Activated CD4-positive, alpha-beta memory T cell treated with anti-CD3 and anti-CD28 coated beads, Interleukin-2, amount 10 ng/mL, durations not matched to agents 7 days and 5 days (primary cell): ENCODE results near the gene ALKBH3. TPM values are rescaled to one million over a fixed set of nuclear protein-coding genes. Genes with fewer than 3 reads are reported as not detected.
A peak's percentile ranks its signal among the peaks of the same experiment; 100 is the strongest.

Experiments used
- CTCF ChIA-PET: fragments of 350-600 bp; sonication (Branson Sonifier 250); formaldehyde crosslinking; loops from one replicate; lab custom pipeline; 2021; ENCODE audit warnings: antibody characterized with exemption, inconsistent platforms; lab: Charles Lee
- POLR2A ChIA-PET: fragments of 350-600 bp; sonication (Branson Sonifier 250); formaldehyde crosslinking; loops from one replicate; lab custom pipeline; 2021; ENCODE audit warnings: antibody characterized with exemption; lab: Charles Lee
- DNase-seq: peaks from one replicate; pipeline ENCODE4 v3.0.0-alpha.2; 2020
- H3K27ac Mint-ChIP-seq: one replicate; pipeline ENCODE4 v1.8.0; 2021; ENCODE audit warnings: mild to moderate bottlenecking, mixed read lengths
- H3K27me3 Mint-ChIP-seq: one replicate; pipeline ENCODE4 v1.8.0; 2021; ENCODE audit warnings: mixed read lengths
- H3K36me3 Mint-ChIP-seq: one replicate; pipeline ENCODE4 v1.8.0; 2021; ENCODE audit warnings: low read depth, mixed read lengths
- H3K4me1 Mint-ChIP-seq: one replicate; pipeline ENCODE4 v1.8.0; 2021; ENCODE audit warnings: mixed read lengths
- H3K4me3 Mint-ChIP-seq: one replicate; pipeline ENCODE4 v1.8.0; 2021; ENCODE audit warnings: mild to moderate bottlenecking, mixed read lengths
- H3K9me3 Mint-ChIP-seq: one replicate; pipeline ENCODE4 v1.8.0; 2021; ENCODE audit warnings: mixed read lengths
- total RNA-seq, 2 experiments: library from RNA; stranded (reverse); gene quantifications; one replicate each; pipeline ENCODE4 v1.2.3, GENCODE V29; 2021

Gene ALKBH3
- total RNA-seq, 2 experiments from 2014 or later: 25.4 to 32.0 TPM

GRCh38 chr11:43918662-43919061, 38.0 kb downstream of the ALKBH3 start:
- peaks cover 19% of the 10 kb centered on the region for H3K36me3 Mint-ChIP-seq
- H3K27me3 Mint-ChIP-seq: no peaks in the 10 kb centered on the region
- peaks cover 17% of the 10 kb centered on the region for H3K4me1 Mint-ChIP-seq
- H3K9me3 Mint-ChIP-seq: no peaks in the 10 kb centered on the region
- POLR2A ChIA-PET: no interaction called here
- DNase-seq: no peak
- no peak overlapping the region for H3K4me3 Mint-ChIP-seq
- CTCF ChIA-PET: interaction anchor here (1.3 to 1.8 kb wide), 3 partner anchors 14 to 29 kb away, joined by 3 to 6 read pairs (median 5); no protein-coding TSS in a partner anchor
- H3K27ac Mint-ChIP-seq: no peak overlapping the region

- Mint-ChIP-seq H3K9me3 (no peaks in the 10 kb centered on the region), H3K4me3 (no peak overlapping the region), H3K27ac (no peak overlapping the region), H3K4me1 (peaks cover 17% of the 10 kb centered on the region), H3K27me3 (no peaks in the 10 kb centered on the region), H3K36me3 (peaks cover 19% of the 10 kb centered on the region)
- CTCF ChIA-PET: interaction anchor here (0.9 to 1.0 kb wide), 2 partner anchors 16 to 69 kb away, joined by 3 read pairs; no protein-coding TSS in a partner anchor
- no peak for DNase-seq
- POLR2A ChIA-PET: no interaction called here
These were observed 39.4 kb downstream of the ALKBH3 start for GRCh38 chr11:43919852-43920597.

GRCh38 chr11:43920598-43921419, 40.2 kb downstream of the ALKBH3 start:
- POLR2A ChIA-PET: no interaction called here
- H3K27ac Mint-ChIP-seq: no peak overlapping the region
- H3K9me3 Mint-ChIP-seq: no peaks in the 10 kb centered on the region
- peaks cover 17% of the 10 kb centered on the region for H3K4me1 Mint-ChIP-seq
- CTCF ChIA-PET: no interaction called here
- no peak overlapping the region for H3K4me3 Mint-ChIP-seq
- peaks cover 17% of the 10 kb centered on the region for H3K36me3 Mint-ChIP-seq
- no peaks in the 10 kb centered on the region for H3K27me3 Mint-ChIP-seq
- peak; percentile 28 for DNase-seq

GRCh38 chr11:43921561-43922294, 41.1 kb downstream of the ALKBH3 start:
- peaks cover 17% of the 10 kb centered on the region for H3K36me3 Mint-ChIP-seq
- no peak for DNase-seq
- CTCF ChIA-PET: interaction anchor here (0.6 to 1.3 kb wide), 2 partner anchors 21 to 154 kb away, joined by 3 read pairs; partner anchors contain the start of gene C11orf96
- no peaks in the 10 kb centered on the region for H3K9me3 Mint-ChIP-seq
- H3K27me3 Mint-ChIP-seq: no peaks in the 10 kb centered on the region
- peak overlapping the region; percentile 70 for H3K27ac Mint-ChIP-seq
- POLR2A ChIA-PET: interaction anchor here (0.9 kb wide), 1 partner anchor 18 kb away, joined by 3 read pairs; no protein-coding TSS in a partner anchor
- peak overlapping the region; percentile 21 for H3K4me3 Mint-ChIP-seq
- H3K4me1 Mint-ChIP-seq: peaks cover 17% of the 10 kb centered on the region

GRCh38 chr11:43922295-43922648, 41.6 kb downstream of the ALKBH3 start:
- ChIA-PET CTCF (interaction anchor here (1.3 kb wide), 1 partner anchor 20 kb away, joined by 3 read pairs; the partner anchor contains the start of gene C11orf96), POLR2A (interaction anchor here (0.9 kb wide), 1 partner anchor 19 kb away, joined by 3 read pairs; no protein-coding TSS in a partner anchor)
- H3K36me3 Mint-ChIP-seq: peaks cover 17% of the 10 kb centered on the region
- no peaks in the 10 kb centered on the region for H3K9me3 Mint-ChIP-seq
- H3K4me3 Mint-ChIP-seq: peak overlapping the region; percentile 21
- H3K27me3 Mint-ChIP-seq: no peaks in the 10 kb centered on the region
- H3K27ac Mint-ChIP-seq: no peak overlapping the region
- H3K4me1 Mint-ChIP-seq: peaks cover 17% of the 10 kb centered on the region
- DNase-seq: no peak

GRCh38 chr11:43922744-43923405, 42.2 kb downstream of the ALKBH3 start:
- H3K4me1 Mint-ChIP-seq: peaks cover 17% of the 10 kb centered on the region
- H3K9me3 Mint-ChIP-seq: no peaks in the 10 kb centered on the region
- ChIA-PET CTCF (interaction anchor here (1.1 to 1.3 kb wide), 2 partner anchors 20 to 22 kb away, joined by 3 read pairs; partner anchors contain the start of gene C11orf96), POLR2A (no interaction called here)
- H3K4me3 Mint-ChIP-seq: no peak overlapping the region
- peaks cover 17% of the 10 kb centered on the region for H3K36me3 Mint-ChIP-seq
- DNase-seq: no peak
- no peaks in the 10 kb centered on the region for H3K27me3 Mint-ChIP-seq
- no peak overlapping the region for H3K27ac Mint-ChIP-seq

GRCh38 chr11:43923406-43924111, 42.9 kb downstream of the ALKBH3 start:
- Mint-ChIP-seq H3K36me3 (peaks cover 17% of the 10 kb centered on the region), H3K4me3 (no peak overlapping the region), H3K27me3 (no peaks in the 10 kb centered on the region), H3K27ac (no peak overlapping the region), H3K4me1 (peaks cover 17% of the 10 kb centered on the region), H3K9me3 (no peaks in the 10 kb centered on the region)
- DNase-seq: no peak
- ChIA-PET CTCF (interaction anchor here (0.7 to 1.1 kb wide), 2 partner anchors 22 to 34 kb away, joined by 3 read pairs; no protein-coding TSS in a partner anchor), POLR2A (no interaction called here)

- DNase-seq: no peak
- Mint-ChIP-seq H3K4me3 (no peak overlapping the region), H3K27ac (no peak overlapping the region), H3K27me3 (no peaks in the 10 kb centered on the region), H3K36me3 (peaks cover 12% of the 10 kb centered on the region), H3K9me3 (no peaks in the 10 kb centered on the region), H3K4me1 (peaks cover 17% of the 10 kb centered on the region)
- ChIA-PET POLR2A (no interaction called here), CTCF (interaction anchor here (0.6 to 0.7 kb wide), 2 partner anchors 34 to 287 kb away, joined by 3 to 4 read pairs; no protein-coding TSS in a partner anchor)
These were observed 43.7 kb downstream of the ALKBH3 start for GRCh38 chr11:43924112-43924855.

- H3K4me3 Mint-ChIP-seq: no peak overlapping the region
- CTCF ChIA-PET: interaction anchor here (0.6 kb wide), 1 partner anchor 288 kb away, joined by 4 read pairs; no protein-coding TSS in a partner anchor
- peaks cover 15% of the 10 kb centered on the region for H3K4me1 Mint-ChIP-seq
- no peaks in the 10 kb centered on the region for H3K27me3 Mint-ChIP-seq
- peaks cover 7% of the 10 kb centered on the region for H3K36me3 Mint-ChIP-seq
- no peak overlapping the region for H3K27ac Mint-ChIP-seq
- H3K9me3 Mint-ChIP-seq: no peaks in the 10 kb centered on the region
- POLR2A ChIA-PET: no interaction called here
- no peak for DNase-seq
These were observed 44.7 kb downstream of the ALKBH3 start for GRCh38 chr11:43925063-43925931.

GRCh38 chr11:43925932-43926505, 45.4 kb downstream of the ALKBH3 start:
- Mint-ChIP-seq H3K9me3 (no peaks in the 10 kb centered on the region), H3K27me3 (no peaks in the 10 kb centered on the region), H3K4me1 (peaks cover 11% of the 10 kb centered on the region), H3K4me3 (no peak overlapping the region), H3K27ac (no peak overlapping the region), H3K36me3 (no peaks in the 10 kb centered on the region)
- POLR2A ChIA-PET: no interaction called here
- CTCF ChIA-PET: no interaction called here
- DNase-seq: no peak
